NCI-H2196 treated with DMSO at 0.1 percent for 48 hours (cell line): ENCODE measurements around the gene SGK2.
"Not testable (repeated sequence)": the region's sequence is repeated elsewhere in the genome, so short reads cannot be mapped to it uniquely, and the experiment has no call there.

Experiments used
- DNase-seq: peaks from one replicate; lab custom pipeline; 2025; ENCODE audit not compliant: unreplicated experiment; lab: John Stamatoyannopoulos, UW

The SGK2 gene

DNA sequence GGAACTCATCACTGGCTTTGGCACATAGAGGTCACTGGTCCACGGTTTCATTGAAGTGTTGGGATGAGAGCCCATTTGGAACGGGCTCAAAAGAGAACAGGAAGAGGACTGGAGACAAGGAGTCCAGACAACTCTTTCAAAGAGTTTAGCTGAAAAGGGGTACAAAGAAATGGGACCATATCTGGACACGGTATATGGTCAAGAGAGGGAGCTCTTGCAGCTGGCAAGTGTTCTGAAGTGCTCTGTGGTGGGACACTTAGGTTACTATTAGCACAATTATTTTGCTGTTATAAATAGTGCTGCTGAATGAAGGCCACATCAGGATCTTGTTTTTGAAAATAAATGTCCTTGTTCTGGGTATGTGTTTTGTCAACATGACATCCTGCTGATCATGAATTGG is 4.6 kb downstream of the SGK2 start:
- no peak for DNase-seq

DNA sequence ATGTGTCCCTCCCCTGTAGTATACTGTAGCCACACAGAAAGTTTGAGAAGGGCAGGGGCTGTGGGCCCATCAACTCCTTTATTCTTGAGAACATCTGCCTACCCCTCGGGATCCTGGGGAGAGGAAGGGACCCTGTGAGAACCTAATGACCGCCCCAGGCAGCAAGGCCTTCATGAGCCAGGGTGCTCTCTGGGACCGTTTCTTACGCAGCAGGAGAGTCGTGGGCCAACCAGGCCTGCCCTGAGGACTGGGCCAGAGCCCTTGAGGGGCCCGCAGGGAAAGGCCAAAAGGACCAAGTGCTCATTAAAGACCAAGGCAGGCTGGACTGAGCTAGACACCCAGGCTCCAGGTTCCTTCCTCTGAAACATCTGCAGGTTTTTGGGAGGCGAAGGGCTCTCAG is 5.2 kb downstream of the SGK2 start:
- DNase-seq = no peak

DNA sequence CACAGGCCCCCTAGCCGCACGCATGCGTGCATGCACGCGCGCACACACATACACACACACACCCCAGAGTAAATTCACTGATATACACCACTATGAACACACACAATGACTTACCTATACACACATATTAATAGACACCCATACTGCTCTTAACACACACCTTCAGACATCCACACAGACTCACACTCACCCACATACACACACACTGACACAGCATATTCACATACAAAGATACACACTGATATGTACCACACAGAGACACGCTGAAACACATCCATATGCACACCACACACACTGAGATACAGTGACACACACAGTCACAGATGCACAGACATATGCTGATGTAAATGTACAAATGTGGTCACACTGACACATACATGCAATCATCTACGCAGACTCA is 5.6 kb downstream of the SGK2 start:
- DNase-seq = no peak

DNA sequence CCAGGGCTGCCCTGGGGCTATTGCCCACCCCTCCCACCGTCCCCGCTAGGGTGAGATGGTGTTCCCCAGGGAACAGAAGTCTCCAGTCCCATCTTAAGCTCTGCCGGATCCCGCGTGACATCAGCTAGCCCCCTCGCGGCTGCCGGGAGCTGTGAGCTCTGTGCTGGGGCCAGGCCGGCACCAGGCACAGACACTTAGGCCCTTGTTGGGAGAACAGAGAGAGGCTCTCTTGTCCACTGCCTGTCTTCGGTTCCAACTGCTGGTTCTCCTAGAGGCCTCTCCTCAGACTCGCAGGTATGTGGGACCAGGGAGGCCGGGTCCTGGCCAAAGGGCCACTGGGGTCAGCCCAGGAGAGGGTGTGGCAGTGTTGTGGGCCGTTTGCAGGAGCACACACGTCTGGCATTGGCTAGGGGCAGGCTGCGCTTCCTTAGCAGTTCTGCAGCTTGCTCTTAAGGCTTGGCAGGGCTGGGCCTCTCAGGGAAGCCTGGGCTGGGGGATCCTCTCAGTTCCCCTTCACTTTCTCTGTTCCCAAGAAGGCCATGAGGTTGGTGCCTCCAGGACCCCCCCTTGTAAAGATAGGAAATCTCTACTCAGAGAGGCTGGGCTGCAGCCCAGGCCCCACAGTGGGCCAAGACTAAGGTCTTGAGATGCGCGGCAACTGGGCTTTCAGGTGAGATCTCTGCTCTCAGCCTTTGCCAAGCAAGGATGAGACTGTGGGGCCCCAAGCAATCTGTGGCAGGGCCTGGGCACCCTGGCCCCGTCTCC is 6.3 kb downstream of the SGK2 start:
- no peak for DNase-seq

DNA sequence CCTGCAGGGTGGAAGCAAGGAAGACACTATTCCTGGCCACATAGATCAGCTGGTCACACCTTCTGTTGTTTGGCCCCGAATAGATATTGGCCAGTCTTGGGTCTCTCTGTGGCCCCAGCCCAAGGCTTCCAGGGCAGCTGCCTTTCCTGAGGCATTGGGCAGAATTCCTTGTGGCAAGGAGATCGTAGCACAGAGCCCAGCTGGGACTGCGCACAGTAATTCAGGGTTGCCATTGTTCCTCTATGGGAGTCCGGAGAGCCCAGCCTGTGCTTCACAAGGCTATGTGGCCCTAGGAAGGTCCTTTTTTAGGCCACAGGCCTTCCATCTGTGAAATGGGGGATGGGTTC is 6.9 kb downstream of the SGK2 start:
- no peak for DNase-seq

DNA sequence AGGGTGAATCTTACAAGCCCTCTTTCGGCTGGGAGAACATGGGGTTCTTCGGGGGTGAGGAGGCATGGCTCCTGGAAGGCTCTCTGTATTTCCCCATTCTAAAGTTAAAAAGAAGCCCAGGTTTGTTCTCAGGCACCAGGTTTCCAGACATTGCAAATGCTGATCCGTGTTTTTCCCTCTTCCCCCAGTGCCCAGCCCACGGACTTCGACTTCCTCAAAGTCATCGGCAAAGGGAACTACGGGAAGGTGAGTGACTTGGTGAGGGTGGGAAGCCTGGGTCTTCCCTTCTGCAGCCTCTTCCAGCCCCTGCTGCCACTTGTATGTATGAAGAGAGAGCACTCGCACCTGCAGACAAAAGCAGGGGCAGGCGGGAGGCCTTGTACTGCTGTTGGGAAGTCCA is 8.7 kb downstream of the SGK2 start:
- DNase-seq = no peak

DNA sequence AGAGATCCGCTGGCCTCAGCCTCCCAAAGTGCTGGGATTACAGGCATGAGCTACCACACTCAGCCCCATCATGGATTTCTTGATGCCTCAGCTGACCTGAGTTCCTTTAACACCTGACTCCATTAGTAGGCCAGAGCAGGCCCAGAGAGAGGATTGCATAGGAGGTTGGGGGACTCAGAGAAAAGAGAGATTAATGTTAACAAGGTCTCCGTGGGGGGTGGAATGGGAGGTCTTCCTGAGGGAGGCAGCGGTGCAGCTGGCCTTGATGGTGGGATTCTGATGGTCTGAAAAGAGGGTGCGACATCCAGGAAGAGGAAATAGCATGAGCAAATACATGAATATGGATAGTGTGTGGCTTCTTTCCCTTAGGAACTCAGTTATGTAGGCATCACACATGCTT is 9.9 kb downstream of the SGK2 start:
- DNase-seq = no peak

DNA sequence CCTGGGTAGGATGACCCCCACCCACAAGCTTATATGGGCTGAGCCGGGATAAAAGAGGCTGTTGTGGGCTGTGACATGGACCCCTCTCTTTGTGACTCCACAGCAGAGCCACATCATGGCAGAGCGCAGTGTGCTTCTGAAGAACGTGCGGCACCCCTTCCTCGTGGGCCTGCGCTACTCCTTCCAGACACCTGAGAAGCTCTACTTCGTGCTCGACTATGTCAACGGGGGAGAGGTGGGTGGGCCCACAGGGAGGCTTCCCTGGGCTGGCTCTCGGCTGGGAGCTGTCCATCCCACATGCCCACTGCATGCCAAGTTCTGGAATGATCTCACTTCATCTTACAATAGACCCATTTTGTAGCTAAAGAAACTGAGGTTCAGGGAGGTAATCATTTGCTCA is 10.5 kb downstream of the SGK2 start:
- DNase-seq = no peak

DNA sequence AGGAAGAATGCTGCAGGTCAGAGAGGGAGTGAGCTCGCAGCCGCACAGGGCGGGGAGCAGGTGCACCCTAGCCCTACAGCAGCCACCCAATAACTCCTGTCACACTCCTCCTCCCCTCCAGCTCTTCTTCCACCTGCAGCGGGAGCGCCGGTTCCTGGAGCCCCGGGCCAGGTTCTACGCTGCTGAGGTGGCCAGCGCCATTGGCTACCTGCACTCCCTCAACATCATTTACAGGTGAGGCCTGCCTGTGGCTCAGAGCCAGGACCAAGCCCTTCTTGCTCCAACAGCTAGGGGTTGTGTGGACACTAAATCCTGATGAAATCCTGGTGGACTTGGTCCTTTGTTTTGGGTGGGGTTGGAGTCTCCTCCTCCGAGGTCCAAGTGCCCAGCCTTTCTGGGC is 11.7 kb downstream of the SGK2 start:
- DNase-seq = no peak

DNA sequence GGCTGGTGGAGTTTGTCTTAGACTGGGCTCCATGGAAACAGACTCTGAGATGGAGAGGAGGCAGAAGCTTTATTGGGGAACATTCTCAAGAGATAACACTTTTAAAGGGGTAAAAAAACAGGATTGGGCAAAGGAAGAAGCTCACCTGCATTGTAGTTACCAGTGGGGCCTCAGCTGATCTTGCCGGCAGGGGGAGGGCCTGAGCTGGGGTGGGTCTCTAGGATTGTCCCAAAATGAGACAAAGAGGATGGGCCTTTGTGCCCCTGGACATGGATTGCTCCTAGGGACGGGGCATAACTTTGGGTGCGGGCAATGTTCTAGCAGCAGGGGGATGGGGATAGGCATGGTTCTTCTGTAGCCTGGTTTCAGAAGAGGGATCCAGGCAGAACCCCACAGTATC is 12.5 kb downstream of the SGK2 start:
- no peak for DNase-seq

DNA sequence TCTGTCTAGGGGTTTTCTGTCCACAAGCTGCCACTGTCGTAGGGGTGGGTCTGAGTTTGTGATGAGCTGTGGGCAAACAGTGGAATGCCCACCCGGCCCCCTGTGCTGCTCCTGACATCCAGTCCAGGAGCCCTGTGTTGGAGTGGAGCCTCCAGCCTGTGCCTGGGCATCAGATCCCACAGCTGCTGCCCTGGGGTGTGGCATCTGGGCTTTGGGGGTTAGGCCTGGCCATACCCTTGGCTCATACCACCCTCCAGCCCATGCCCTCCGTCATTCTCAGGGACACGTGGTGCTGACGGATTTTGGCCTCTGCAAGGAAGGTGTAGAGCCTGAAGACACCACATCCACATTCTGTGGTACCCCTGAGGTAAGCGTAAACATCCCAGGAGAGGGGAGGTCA is 12.9 kb downstream of the SGK2 start:
- no peak for DNase-seq

DNA sequence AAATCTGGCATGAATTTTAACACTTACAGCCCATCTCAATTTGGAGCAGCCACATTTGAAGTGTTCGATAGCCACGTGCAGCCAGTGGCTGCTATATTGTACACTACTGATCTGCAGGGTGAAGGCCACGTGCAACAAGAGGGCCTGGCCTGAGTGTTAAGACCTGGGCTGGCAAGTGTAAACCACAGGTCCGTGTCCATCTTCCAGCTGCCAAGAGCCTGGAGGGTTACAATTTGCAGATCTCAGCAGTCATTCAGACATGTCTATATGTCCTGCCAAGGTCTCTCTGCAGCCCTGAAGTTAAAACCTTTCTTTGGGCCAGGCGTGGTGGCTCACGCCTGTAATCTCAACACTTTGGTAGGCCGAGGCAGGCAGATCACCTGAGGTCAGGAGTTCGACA is 14.1 kb downstream of the SGK2 start:
- DNase-seq = no peak

DNA sequence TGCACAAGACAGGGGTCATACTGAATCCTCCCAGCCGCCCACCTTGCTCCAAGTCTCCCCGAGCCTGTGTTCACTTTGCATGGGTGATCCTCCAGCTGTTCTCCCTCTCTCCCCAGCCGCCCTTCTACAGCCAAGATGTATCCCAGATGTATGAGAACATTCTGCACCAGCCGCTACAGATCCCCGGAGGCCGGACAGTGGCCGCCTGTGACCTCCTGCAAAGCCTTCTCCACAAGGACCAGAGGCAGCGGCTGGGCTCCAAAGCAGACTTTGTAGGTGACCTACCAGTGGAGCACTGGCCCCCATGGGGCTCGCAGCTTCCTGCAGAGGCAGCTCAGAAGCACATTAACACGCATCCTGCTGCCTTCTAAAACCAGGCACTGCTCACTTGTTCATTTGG is 17.3 kb downstream of the SGK2 start:
- DNase-seq = no peak

DNA sequence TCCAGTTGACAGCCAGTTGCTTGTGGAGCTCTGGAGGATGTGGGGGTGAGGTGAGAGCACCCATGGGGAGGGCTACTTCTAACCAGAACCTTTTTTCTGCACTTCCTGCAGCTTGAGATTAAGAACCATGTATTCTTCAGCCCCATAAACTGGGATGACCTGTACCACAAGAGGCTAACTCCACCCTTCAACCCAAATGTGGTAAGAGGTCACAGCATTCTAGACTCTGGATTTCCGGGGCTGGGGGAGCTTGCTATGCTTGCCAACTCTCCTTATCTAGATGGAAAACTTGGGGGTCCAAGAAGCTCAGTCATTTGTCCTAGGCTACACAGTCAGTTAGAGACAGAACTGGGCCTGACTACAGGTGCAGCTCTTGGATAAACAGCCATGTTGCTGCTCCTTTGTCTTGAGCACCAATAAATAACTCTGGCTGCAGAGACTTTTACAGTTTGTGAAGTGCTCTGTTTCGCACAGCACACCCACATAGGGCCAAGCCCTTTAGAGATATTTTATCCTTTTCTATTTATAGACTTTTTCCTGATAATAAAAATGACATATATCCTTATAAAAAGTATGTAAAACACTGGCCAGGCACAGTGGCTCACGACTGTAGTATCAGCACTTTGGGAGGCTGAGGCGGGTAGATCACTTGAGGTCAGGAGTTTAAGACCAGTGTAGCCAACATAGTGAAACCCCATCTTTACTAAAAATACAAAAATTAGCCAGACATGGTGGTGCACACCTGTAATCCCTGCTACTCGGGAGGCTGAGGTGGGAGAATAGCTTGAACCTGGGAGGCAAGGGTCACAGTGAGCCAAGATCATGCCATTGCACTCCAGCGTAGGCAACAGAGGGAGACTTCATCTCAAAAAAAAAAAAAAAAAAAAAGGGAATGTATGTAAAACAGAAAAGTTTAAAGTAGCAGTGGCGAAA is 21.3 kb downstream of the SGK2 start:
- DNase-seq = no peak

DNA sequence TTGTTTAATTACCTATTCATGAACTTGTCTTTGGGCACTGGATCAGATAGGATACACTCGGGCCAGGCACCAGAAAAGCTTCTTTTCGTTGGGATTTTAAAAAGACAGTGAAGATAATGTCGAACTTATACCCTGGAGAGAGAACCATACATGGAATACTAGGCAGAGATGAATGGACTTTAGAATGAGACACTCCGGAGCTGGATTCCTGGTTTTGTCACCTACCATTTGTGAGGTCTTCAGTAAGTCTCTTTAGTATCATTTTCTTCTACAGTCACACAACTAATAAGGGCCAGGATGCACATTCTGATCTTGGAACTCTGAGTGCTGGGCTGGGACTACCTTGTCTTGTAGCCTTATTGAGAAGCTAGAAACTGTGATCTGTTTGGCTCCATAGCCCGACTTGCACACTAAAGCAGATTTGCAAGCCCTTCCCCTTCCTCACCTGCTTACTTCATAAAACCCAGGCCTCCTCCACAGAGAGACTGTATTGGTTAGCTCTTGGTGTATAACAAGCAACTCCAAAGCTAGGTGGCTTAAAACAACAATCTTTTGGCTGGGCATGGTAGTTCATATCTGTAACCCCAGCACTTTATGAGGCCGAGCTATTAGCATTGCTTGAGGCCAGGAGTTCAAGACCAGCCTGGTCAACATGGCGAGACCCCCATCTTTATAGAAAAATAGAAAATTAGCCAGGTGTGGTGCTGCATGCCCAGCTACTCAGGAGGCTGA is 24.5 kb downstream of the SGK2 start:
- no peak for DNase-seq

DNA sequence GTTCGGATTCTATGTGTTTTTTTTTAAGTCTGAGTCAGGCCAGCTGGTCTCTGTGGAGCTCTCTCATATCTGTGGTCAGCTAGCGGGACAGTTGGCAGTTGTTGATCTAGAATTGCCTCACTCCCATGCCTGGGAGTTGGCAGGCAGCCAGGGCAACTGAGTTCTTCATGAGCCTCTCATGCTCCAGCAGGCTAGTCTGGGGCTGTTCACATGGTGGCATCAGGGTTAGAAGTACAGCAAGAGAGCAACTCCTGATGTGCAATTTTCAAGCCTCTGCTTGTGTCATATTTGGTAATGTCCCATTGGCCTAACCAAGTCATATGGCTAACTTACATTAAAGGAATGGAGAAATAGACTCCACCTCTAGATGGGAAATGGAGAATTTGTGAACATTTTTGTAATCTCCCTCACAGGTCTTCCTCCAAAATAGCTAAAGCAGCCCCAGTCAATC is 25.2 kb downstream of the SGK2 start:
- no peak for DNase-seq

DNA sequence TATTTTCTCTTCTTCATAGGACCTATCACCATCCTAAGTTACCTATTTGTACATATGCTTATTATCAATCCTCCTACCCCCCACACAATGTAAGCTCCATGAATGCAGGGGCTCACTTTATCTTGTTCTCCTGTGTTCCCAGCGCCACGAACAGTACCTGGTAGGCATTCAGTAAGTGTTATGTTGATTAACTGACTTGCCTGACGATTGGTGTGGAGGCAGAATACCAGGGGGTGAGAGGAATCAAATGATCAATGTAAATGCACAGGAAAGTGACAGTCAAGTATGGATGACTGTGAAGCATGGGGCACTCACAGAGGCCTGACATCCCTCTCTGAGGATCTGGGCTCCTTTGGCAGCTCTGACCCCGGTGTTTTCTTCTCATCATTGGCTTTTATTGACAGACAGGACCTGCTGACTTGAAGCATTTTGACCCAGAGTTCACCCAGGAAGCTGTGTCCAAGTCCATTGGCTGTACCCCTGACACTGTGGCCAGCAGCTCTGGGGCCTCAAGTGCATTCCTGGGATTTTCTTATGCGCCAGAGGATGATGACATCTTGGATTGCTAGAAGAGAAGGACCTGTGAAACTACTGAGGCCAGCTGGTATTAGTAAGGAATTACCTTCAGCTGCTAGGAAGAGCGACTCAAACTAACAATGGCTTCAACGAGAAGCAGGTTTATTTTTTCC is 25.8 kb downstream of the SGK2 start:
- DNase-seq = no peak

DNA sequence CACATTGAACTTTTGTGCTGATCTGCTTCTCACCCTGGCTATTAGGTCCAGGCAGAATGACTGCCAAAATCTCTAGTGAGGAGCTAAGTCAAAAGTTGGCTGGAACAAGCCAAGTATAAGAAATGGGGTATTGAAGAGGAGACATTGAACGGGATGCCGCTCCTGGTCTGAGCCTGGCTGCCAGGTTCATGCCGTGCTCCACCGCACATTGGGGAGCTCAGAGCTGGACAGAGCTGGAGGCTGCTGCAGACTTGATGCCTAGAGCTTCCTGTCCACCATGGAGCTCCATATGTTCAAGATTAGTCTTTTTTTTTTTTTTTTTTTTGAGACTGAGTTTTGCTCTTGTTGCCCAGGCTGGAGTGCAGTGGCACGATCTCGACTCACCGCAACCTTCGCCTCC is 27.8 kb downstream of the SGK2 start:
- DNase-seq = no peak

DNA sequence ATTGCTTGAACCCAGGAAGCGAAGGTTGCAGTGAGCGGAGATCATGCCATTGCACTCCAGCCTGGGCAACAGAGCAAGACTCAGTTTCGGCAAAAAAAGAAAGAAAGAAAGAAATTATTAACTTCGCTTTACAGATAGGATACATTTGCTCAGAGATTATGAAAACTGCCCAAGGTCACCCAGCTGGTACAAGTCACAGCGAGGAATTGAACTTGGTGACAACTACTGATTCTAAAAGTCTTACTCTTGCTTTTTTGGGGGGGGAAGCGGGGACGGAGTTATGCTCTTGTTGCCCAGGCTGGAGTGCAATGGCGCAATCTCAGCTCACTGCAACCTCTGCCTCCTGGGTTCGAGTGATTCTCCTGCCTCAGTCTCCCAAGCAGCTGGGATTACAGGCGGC is 29.7 kb downstream of the SGK2 start:
- DNase-seq = not testable (repeated sequence)

DNA sequence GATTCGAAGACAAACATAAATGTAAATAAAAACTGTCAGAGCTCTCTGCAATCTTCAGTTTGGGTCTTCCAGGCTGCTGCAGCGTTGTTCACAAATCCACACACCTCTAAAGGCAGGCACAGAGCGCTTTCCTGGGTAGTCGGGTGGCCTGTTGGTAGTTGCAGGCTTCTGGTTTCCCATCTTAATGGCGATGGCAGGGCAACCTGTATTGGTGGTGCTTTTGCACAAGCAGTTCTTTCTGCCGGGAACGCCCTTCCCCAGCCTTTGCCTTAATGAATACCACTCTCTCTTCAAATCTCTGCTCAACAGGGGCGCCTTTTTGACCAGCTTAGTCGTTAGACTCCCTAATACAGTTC is 31.2 kb downstream of the SGK2 start:
- no peak for DNase-seq
